ENCODE measurements around the gene HLCS. TPM values are rescaled to one million over a fixed set of nuclear protein-coding genes. Genes with fewer than 3 reads are reported as not detected.

The HLCS gene
- total and polyA plus RNA-seq, 2 donors (not counting 3 experiments of a cell fraction or from before 2014, with no cell fraction given) = 6.7 to 17.2 TPM

DNA sequence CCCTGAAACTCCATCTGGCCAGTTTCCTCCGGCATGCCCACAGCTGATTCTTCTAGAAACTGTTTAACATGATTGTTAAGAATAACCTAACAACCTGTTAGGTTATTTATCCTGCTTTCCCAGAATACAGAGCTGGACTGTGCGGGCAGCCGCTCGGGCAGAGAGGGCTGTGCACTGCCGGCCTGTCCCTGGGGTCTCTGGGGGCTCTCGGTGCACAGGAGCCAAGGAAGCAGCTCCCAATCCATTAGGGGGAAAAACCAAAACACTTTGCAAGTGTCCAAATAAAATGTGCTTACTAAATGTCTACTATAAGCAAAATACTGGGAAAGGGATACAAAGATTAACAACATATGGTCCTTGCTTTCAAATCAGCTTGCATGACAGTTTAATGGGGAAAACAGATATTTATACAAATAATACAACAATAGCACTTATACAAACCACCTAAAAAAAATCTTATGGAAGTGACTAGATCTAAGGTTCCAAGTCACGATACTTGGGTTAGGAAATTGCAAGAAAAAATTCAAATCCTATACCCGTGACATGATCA lies 50.7 kb downstream of the HLCS start:
- no TSS peak for BruUV-seq (replicated peaks)
- H3K9me3 ChIP-seq (replicated peaks; ENCODE audit: control insufficient read depth, insufficient read depth, low read length) = no peaks in the 10 kb centered on the region
- no peak overlapping the region for H3K27ac ChIP-seq (ENCODE audit: insufficient read depth, low read depth, low read length)
- TF ChIP-seq JUN (IDR thresholded peaks at IDR 0.05; ENCODE audit: borderline replicate concordance, insufficient read depth, insufficient read length, low read depth) (no peak), MYC (IDR thresholded peaks at IDR 0.05; ENCODE audit: low read depth, low read length) (no peak), GATA2 (IDR thresholded peaks at IDR 0.05; ENCODE audit: insufficient read depth, insufficient read length, low read depth, low read length) (no peak), EZH2 (IDR thresholded peaks at IDR 0.05; ENCODE audit: borderline replicate concordance, low read depth, low read length, severe bottlenecking) (no peak), FOS (IDR thresholded peaks at IDR 0.05; ENCODE audit: borderline replicate concordance, insufficient read depth, low read length) (no peak), POLR2A (IDR thresholded peaks at IDR 0.05; ENCODE audit: low read depth, low read length) (no peak), POLR2AphosphoS5 (IDR thresholded peaks at IDR 0.05; ENCODE audit: insufficient read depth, low read depth, low read length) (no peak)
- TF ChIP-seq, protein P1, sequence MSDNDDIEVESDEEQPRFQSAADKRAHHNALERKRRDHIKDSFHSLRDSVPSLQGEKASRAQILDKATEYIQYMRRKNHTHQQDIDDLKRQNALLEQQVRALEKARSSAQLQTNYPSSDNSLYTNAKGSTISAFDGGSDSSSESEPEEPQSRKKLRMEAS (IDR thresholded peaks at IDR 0.05; ENCODE audit: insufficient read depth, insufficient read length) = no peak
- TF ChIP-seq, protein P2, sequence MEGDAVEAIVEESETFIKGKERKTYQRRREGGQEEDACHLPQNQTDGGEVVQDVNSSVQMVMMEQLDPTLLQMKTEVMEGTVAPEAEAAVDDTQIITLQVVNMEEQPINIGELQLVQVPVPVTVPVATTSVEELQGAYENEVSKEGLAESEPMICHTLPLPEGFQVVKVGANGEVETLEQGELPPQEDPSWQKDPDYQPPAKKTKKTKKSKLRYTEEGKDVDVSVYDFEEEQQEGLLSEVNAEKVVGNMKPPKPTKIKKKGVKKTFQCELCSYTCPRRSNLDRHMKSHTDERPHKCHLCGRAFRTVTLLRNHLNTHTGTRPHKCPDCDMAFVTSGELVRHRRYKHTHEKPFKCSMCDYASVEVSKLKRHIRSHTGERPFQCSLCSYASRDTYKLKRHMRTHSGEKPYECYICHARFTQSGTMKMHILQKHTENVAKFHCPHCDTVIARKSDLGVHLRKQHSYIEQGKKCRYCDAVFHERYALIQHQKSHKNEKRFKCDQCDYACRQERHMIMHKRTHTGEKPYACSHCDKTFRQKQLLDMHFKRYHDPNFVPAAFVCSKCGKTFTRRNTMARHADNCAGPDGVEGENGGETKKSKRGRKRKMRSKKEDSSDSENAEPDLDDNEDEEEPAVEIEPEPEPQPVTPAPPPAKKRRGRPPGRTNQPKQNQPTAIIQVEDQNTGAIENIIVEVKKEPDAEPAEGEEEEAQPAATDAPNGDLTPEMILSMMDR (IDR thresholded peaks at IDR 0.05; ENCODE audit: extremely low read depth in 1 of 2, insufficient read depth in 1 of 2, low read depth in 1 of 2, low read length in 2 of 2) = no peak
- H3K4me2 ChIP-seq (ENCODE audit: insufficient read depth, low read length) = no peak overlapping the region
- CTCF ChIA-PET = interaction anchor here (1.2 to 2.0 kb wide), 4 partner anchors 12 to 494 kb away, joined by 3 to 16 read pairs (median 5); no protein-coding TSS in a partner anchor
- H3K4me1 ChIP-seq (ENCODE audit: control insufficient read depth, extremely low read depth, insufficient read depth, low read length) = no peaks in the 10 kb centered on the region
- H3K27me3 ChIP-seq (ENCODE audit: control insufficient read depth in 2 of 2, insufficient read depth in 2 of 2, low read length in 2 of 2) = no peaks in the 10 kb centered on the region
- no peak overlapping the region for H3K9ac ChIP-seq (replicated peaks; ENCODE audit: extremely low read depth, insufficient read depth, low read length)
- no peak overlapping the region for H2AFZ ChIP-seq (ENCODE audit: low read depth, low read length)
- no peaks in the 10 kb centered on the region for H3K36me3 ChIP-seq (ENCODE audit: control insufficient read depth in 2 of 2, extremely low read depth in 1 of 2, insufficient read depth in 2 of 2, low read length in 2 of 2)
- POLR2A ChIA-PET = no interaction called here
- H3K9me1 ChIP-seq (replicated peaks; ENCODE audit: control insufficient read depth, extremely low read depth, insufficient read depth, low read length) = no peaks in the 10 kb centered on the region
- H3K79me2 ChIP-seq (ENCODE audit: control insufficient read depth, insufficient read depth, low read length) = no peaks in the 10 kb centered on the region
- intact Hi-C loops (cut with micrococcal nuclease) = no loop called here
- no peak for DNase-seq (ENCODE audit: low read depth, low spot score)
- no peak for FAIRE-seq
- H4K20me1 ChIP-seq (replicated peaks; ENCODE audit: control insufficient read depth, extremely low read depth, insufficient read depth, low read length) = no peaks in the 10 kb centered on the region
- dilution Hi-C loops (cut with MboI; ENCODE audit: extremely low pct_ligation_motif_present, low sequenced_read_pairs) = no loop called here
- H3K4me3 ChIP-seq (replicated peaks in 1 of 3; ENCODE audit: insufficient read depth in 1 of 3, low read depth in 1 of 3, low read length in 3 of 3) = no peak overlapping the region

Measured in endothelial cell of umbilical vein (primary cell).